Kidney epithelial cell (primary cell): ENCODE results near the gene PLTP. TPM values are rescaled to one million over a fixed set of nuclear protein-coding genes. Genes with fewer than 3 reads are reported as not detected.

Source experiments
- DNase-seq: peaks from one replicate; pipeline ENCODE4 v3.0.0-alpha.2; 2010; ENCODE audit warnings: low read depth
- H3K27me3 ChIP-seq: 2 replicates; pipeline ENCODE4 v1.6.0; 2011; ENCODE audit warnings: low read length; ENCODE audit not compliant: control insufficient read depth, insufficient read depth
- H3K36me3 ChIP-seq: 2 replicates; pipeline ENCODE4 v1.5.1; 2011; ENCODE audit warnings: low read length; ENCODE audit not compliant: control insufficient read depth, insufficient read depth
- H3K4me3 ChIP-seq: 2 replicates; pipeline ENCODE4 v1.5.1; 2011; ENCODE audit warnings: low read depth, mild to moderate bottlenecking, control low read depth, low read length
- CTCF ChIP-seq: IDR thresholded peaks from 2 replicates; pipeline ENCODE4 v1.5.1; 2011; ENCODE audit warnings: mild to moderate bottlenecking, moderate library complexity, low read length, control low read depth, inconsistent platforms; ENCODE audit not compliant: insufficient read depth, poor library complexity, severe bottlenecking
- total RNA-seq: library from RNA; depleted of rRNA; stranded (reverse); fragments of >200 nt; gene quantifications from 2 replicates; pipeline ENCODE4 v1.2.3, GENCODE V29; 2015

PLTP gene
- total RNA-seq, 1 donor from 2014 or later, result 55.8 TPM

- DNase-seq, result no peak
- no peak for TF ChIP-seq CTCF
- H3K4me3 ChIP-seq, result no peak overlapping the region
- H3K36me3 ChIP-seq, result peaks cover 3% of the 10 kb centered on the region
- H3K27me3 ChIP-seq, result no peaks in the 10 kb centered on the region
Observed at GRCh38 chr20:45897692-45898091, 14.3 kb downstream of the PLTP start.

GRCh38 chr20:45897289-45897688 is 14.7 kb downstream of the PLTP start:
- no peak for TF ChIP-seq CTCF
- no peak overlapping the region for H3K4me3 ChIP-seq
- no peaks in the 10 kb centered on the region for H3K27me3 ChIP-seq
- H3K36me3 ChIP-seq, result peaks cover 3% of the 10 kb centered on the region
- no peak for DNase-seq

- no peak for TF ChIP-seq CTCF
- no peak for DNase-seq
- no peak overlapping the region for H3K4me3 ChIP-seq
- no peaks in the 10 kb centered on the region for H3K27me3 ChIP-seq
- peaks cover 3% of the 10 kb centered on the region for H3K36me3 ChIP-seq
Observed at GRCh38 chr20:45896641-45897161, 15.3 kb downstream of the PLTP start.

- Histone ChIP-seq H3K4me3 (no peak overlapping the region), H3K27me3 (no peaks in the 10 kb centered on the region), H3K36me3 (peaks cover 3% of the 10 kb centered on the region)
- no peak for DNase-seq
- TF ChIP-seq CTCF, result no peak
Observed at GRCh38 chr20:45894797-45895196, 17.2 kb downstream of the PLTP start.

GRCh38 chr20:45893831-45894230 is 18.1 kb downstream of the PLTP start:
- Histone ChIP-seq H3K4me3 (no peak overlapping the region), H3K27me3 (no peaks in the 10 kb centered on the region), H3K36me3 (peaks cover 3% of the 10 kb centered on the region)
- TF ChIP-seq CTCF, result no peak
- DNase-seq, result no peak

GRCh38 chr20:45892828-45893500 is 19.0 kb downstream of the PLTP start:
- Histone ChIP-seq H3K36me3 (peaks cover 3% of the 10 kb centered on the region), H3K4me3 (no peak overlapping the region), H3K27me3 (no peaks in the 10 kb centered on the region)
- DNase-seq, result no peak
- no peak for TF ChIP-seq CTCF
